HG03135 (cell line): ENCODE data around the gene TBC1D12.

Experiments
- ATAC-seq: cut with Tn5 transposase; IDR thresholded peaks from one replicate; pipeline ENCODE4 v1.9.1; 2021; ENCODE audit warnings: mild to moderate bottlenecking, moderate library complexity; ENCODE audit not compliant: unreplicated experiment

Gene TBC1D12

GRCh38 chr10:94405406-94405805 is 3.1 kb downstream of the TBC1D12 start:
- no peak for ATAC-seq

- ATAC-seq, result no peak
These were observed 5.3 kb downstream of the TBC1D12 start for GRCh38 chr10:94407668-94408067.

- no peak for ATAC-seq
These were observed 6.8 kb downstream of the TBC1D12 start for GRCh38 chr10:94409021-94409657.

GRCh38 chr10:94411304-94411703 is 9.0 kb downstream of the TBC1D12 start:
- ATAC-seq, result no peak

GRCh38 chr10:94412449-94412848 is 10.1 kb downstream of the TBC1D12 start:
- ATAC-seq, result no peak

GRCh38 chr10:94413361-94413760 is 11.0 kb downstream of the TBC1D12 start:
- no peak for ATAC-seq

GRCh38 chr10:94416896-94417295 is 14.6 kb downstream of the TBC1D12 start:
- ATAC-seq, result no peak

- no peak for ATAC-seq
These were observed 15.0 kb downstream of the TBC1D12 start for GRCh38 chr10:94417321-94417720.

GRCh38 chr10:94420516-94420915 is 18.2 kb downstream of the TBC1D12 start:
- no peak for ATAC-seq

- ATAC-seq, result no peak
These were observed 18.7 kb downstream of the TBC1D12 start for GRCh38 chr10:94420998-94421528.

GRCh38 chr10:94423627-94424026 is 21.3 kb downstream of the TBC1D12 start:
- no peak for ATAC-seq

- ATAC-seq, result no peak
These were observed 22.5 kb downstream of the TBC1D12 start for GRCh38 chr10:94424714-94425337.

- no peak for ATAC-seq
These were observed 23.6 kb downstream of the TBC1D12 start for GRCh38 chr10:94425942-94426341.

- no peak for ATAC-seq
These were observed 24.8 kb downstream of the TBC1D12 start for GRCh38 chr10:94427166-94427565.

- ATAC-seq, result no peak
These were observed 26.7 kb downstream of the TBC1D12 start for GRCh38 chr10:94428766-94429707.

- no peak for ATAC-seq
These were observed 28.4 kb downstream of the TBC1D12 start for GRCh38 chr10:94430701-94431100.

- ATAC-seq, result no peak
These were observed 30.1 kb downstream of the TBC1D12 start for GRCh38 chr10:94432443-94432842.

GRCh38 chr10:94439275-94439861 is 37.0 kb downstream of the TBC1D12 start:
- no peak for ATAC-seq

- ATAC-seq, result no peak
These were observed 37.8 kb downstream of the TBC1D12 start for GRCh38 chr10:94440096-94440495.

- ATAC-seq, result no peak
These were observed 40.7 kb downstream of the TBC1D12 start for GRCh38 chr10:94443047-94443446.

- ATAC-seq, result no peak
These were observed 41.2 kb downstream of the TBC1D12 start for GRCh38 chr10:94443549-94443948.
